ENCODE measurements around the gene TMC3.

DNA sequence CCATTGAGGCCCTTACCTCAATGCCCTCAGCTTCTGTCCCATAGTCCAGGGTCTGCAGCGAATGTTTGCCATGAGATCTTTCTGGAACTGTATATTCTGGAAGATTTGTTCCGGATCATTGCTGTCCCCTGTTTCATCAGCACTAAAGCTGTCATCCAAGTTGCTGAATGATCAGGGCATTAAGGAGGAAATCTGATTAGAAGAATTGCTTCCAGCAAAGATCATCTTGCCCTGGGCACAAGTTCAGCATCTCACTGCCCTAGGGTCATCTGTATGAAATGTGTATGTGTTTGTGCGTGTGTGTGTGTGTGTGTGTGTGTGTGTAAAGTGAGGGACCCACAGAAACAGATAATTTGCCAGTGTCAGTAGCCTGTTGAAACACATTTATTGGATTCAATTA, 1.4 kb downstream of the TMC3 start:
- TF ChIP-seq, protein P1, sequence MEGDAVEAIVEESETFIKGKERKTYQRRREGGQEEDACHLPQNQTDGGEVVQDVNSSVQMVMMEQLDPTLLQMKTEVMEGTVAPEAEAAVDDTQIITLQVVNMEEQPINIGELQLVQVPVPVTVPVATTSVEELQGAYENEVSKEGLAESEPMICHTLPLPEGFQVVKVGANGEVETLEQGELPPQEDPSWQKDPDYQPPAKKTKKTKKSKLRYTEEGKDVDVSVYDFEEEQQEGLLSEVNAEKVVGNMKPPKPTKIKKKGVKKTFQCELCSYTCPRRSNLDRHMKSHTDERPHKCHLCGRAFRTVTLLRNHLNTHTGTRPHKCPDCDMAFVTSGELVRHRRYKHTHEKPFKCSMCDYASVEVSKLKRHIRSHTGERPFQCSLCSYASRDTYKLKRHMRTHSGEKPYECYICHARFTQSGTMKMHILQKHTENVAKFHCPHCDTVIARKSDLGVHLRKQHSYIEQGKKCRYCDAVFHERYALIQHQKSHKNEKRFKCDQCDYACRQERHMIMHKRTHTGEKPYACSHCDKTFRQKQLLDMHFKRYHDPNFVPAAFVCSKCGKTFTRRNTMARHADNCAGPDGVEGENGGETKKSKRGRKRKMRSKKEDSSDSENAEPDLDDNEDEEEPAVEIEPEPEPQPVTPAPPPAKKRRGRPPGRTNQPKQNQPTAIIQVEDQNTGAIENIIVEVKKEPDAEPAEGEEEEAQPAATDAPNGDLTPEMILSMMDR (IDR thresholded peaks at IDR 0.05) = no peak
- TF ChIP-seq POLR2A (IDR thresholded peaks at IDR 0.05) (no peak), EP300 (IDR thresholded peaks at IDR 0.05) (no peak), POLR2AphosphoS5 (IDR thresholded peaks at IDR 0.05) (no peak)

Data from sigmoid colon (tissue), 4 donors.